HG02973 (cell line): ENCODE data around the gene XYLT1.
"Not testable (repeated sequence)": the region's sequence is repeated elsewhere in the genome, so short reads cannot be mapped to it uniquely, and the experiment has no call there.

Source experiments
- ATAC-seq: cut with Tn5 transposase; IDR thresholded peaks from one replicate; pipeline ENCODE4 v1.9.1; 2021; ENCODE audit warnings: moderate library complexity; ENCODE audit not compliant: unreplicated experiment

The XYLT1 gene

GRCh38 chr16:17433577-17434451 is 36.9 kb downstream of the XYLT1 start:
- ATAC-seq, result no peak

DNA sequence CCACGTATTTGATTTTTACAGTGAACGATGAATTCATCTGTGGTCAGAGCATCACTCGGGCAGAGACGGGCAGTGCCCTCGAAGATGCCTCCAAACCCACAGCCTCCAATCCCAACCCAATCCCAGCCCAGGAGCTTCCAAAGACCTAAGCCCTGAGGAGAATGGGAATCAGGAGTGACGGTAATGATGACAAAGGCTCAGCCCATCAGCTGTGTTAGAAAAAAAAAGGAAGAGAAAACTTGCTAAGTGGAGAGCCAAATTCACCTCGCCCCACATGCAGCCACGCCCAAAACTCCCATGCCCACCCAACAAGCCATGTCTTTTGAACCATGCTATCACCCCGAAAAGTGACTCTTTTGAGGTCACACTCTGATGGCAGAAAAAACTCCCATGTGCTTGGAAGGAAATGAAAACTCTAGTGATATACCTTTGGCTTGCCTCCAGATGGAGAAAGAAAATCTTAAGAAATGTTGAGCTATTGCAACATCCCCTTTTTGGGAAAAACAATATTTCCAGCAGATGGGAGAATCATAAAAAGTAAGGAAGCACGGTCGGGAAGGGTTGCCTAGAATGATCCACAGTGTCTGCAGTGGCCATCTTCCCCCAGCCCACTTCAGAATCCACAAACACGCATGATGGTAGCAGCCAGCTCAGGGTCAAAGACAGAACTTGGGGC is 37.7 kb downstream of the XYLT1 start:
- ATAC-seq, result no peak

DNA sequence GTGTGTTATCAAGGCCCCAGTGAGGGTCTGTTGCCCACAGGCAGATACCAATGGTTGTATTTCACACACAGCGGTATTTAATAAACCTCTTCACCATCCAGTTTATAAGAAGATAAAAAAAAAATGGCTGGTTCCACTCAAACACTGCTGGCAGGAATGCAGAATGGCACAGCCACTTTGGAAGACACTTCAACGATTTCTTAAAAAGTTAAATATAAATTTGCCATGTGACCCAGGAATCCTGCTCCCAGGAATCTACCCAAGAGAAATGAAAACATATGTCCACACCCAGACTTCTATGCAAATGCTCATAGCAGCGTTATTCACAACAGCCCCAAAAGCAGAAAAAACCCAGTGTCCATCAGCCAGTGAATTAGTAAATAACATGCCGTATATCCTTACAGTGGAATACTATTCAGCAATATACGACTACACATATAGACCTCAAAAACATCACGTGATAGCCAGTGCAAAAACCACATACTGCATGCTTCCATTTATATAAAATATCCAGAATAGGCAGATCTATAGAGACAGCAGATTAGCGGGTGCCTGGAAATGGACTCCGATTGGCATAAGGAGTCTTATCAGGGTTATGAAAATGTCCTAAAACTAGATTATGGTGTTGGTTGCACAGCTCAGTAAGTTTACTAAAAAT is 38.7 kb downstream of the XYLT1 start:
- ATAC-seq, result no peak

DNA sequence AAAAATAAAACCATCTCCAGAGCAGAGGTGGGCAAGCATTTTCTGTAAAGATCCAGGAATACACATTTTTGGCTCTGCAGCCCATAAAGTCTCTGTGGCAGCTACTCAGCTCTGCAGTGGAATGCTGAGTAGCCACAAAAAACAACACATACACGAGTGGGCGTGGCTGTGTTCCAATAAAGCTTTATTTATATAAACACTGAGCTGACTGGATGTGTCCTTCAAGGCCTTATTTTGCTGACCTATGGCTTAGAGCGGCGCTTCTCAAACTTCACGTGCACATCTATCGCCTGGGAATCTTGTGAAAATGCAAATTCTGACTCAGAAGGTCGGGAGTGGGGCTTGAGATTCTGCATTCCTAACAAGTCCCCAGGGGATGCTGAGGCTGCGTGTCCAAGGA is 39.7 kb downstream of the XYLT1 start:
- ATAC-seq, result no peak

DNA sequence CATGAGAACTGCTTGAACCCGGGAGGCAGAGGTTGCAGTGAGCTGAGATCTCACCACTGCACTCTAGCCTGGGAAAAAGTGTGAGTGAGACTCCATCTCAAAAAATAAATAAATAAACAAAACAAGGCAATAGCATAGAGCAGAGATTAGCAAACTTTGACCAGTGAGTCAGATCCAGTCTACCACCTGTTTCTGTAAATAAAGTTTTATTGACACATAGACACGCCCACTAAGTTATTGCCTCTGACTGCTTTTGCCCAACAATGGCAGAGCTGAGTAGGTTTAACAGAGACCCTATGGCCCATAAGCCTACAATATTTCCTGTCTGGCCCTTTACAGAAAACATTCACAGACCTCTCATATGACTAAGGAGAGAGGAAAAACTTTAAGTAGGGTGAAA is 44.3 kb downstream of the XYLT1 start:
- ATAC-seq, result no peak

DNA sequence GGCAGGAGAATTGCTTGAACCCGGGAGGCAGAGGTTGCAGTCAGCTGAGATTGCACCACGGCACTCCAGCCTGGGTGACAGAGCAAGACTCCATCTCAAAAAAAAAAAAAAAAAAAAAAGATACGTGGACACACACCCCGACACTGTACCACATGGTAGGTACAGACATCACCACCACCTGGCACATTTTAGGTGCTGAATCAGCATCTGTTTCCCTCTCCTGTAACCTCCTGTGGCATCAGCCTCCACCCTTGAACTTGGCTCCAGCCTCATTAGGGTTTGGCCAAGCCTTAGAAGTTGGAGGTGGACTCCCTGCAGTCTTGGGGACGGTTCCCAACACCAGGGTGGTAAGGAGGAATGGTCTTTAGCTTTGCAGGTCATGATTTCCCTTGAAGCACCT is 46.0 kb downstream of the XYLT1 start:
- no peak for ATAC-seq

DNA sequence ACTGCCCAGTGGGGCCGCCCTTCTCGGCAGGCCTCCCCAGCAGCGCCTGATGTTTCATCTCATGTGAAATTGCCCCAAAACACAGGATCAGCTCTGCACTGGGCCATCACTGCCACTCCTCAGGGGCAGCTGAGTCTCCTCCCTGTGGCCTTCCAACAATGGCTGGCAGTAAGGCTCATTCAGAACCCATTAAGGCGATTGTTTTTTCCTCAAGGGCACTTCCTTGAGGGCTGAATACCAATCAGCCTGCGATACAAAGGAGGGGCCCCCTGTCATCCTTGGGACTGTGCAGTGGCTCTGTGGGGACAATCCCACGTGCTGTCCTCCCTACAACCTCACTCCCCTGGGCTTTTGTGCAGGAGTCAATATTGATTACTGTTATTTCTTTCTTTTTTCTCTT is 47.5 kb downstream of the XYLT1 start:
- ATAC-seq, result no peak

- no peak for ATAC-seq
Observed at GRCh38 chr16:17420816-17421215, 49.9 kb downstream of the XYLT1 start.

DNA sequence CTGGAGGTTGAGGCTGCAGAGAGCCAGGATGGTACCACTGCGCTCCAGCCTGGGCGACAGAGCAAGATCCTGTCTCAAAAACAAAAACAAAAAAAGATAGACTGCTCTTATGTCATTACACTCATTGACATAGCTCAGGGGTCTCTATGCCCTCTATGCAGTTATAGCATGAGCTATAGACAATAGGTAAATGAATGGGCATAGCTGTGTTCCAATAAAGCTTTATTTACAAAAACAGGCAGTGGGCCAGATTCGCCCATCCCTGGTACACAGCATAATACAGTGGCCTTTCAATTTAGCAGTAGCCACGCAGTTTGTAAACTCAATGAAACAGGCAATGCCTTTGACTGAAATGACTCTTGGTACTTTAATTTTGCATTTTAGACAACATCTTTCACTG is 51.5 kb downstream of the XYLT1 start:
- ATAC-seq, result no peak

DNA sequence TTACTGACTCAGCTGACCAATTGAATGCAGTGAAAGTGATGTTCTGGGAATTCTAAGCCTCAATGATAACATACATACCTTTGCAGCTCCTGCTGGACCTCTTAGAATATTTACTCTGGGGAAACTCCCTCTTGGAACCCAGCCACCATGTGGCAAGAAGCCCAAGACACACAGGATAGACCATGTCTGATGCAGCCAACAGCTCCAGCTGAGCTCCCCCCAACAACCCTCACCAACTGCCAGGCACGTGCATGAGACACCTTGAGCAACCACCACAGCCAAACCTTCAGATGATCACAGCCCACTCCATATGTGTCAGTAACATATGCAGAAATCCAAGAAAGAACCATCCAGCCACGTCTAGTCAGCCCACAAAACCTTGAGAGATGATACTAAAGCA is 53.0 kb downstream of the XYLT1 start:
- no peak for ATAC-seq

GRCh38 chr16:17416461-17417311 is 54.1 kb downstream of the XYLT1 start:
- ATAC-seq, result peak; percentile 89

- ATAC-seq, result no peak
Observed at GRCh38 chr16:17414916-17415315, 55.8 kb downstream of the XYLT1 start.

DNA sequence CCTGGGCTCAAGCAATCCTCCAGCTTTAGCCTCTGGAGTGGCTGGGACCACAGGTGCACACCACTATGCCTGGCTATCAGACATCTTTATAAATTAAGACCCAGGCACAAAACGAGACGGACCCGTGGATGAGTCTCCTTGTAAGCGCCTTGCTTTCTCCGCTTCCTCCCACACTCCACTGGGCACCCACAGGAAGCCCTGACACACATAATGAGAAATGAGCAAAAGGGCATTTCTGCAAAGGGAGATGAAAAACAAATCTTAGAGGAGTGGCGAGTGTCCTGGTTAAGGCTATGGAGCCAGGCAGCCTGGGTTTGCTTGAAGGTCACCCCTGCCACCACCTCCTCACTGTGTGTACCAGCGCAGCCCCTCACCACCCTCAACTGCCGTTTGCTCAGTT is 56.3 kb downstream of the XYLT1 start:
- ATAC-seq, result no peak

DNA sequence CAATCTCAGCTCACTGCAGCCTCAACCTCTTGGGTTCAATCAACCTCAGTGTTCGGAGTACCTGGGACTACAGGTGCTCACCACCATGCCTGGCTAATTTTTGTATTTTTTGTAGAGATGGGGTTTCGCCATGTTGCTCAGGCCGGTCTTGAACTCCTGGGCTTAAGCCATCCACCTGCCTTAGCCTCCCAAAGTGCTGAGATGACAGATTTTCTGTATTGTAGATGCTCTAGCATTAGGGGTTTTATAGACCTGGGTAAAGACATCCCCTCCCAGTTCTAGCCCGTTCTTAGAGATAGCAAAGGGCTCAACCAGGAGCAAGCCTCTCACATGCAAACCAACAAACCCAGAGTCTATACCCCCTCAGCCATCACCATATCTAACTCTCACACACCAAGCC is 57.3 kb downstream of the XYLT1 start:
- no peak for ATAC-seq

DNA sequence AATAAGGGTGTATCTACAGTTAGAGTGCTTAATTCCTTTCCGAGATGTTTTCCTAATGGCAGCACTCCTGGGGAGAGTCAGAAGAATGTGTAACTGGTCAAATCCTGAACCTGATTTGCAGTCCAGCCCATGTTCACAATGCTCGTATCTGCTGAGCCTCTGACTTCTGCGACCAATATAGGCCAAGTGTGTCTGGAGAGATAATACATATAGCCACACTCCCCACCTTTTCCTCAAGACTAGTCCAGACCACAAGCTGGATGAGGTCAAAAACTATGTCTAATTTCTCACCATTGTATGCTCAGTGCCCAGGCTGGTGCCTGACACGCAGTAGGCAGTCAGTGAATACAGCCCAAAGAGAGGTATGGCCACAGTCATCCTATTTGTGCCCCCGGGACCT is 58.0 kb downstream of the XYLT1 start:
- no peak for ATAC-seq

DNA sequence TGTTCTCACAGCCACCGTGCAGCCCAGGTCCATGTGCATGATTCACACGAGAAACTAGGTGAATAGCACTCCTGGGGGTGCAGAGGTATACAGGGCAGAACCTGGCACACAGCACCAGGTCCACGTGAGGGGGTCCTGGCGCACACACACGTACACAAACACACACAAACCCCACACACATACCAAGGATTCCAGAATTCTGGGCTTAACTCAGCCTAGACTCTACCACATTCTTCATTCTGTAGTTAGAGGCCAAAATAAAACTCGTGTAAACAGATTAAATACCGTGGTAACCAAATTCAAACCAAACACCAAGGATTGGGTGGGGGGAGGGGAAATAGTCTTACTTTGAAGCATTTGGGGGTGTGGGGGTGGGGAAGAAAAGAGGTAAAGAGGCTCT is 58.5 kb downstream of the XYLT1 start:
- no peak for ATAC-seq

- no peak for ATAC-seq
Observed at GRCh38 chr16:17411263-17411662, 59.5 kb downstream of the XYLT1 start.

DNA sequence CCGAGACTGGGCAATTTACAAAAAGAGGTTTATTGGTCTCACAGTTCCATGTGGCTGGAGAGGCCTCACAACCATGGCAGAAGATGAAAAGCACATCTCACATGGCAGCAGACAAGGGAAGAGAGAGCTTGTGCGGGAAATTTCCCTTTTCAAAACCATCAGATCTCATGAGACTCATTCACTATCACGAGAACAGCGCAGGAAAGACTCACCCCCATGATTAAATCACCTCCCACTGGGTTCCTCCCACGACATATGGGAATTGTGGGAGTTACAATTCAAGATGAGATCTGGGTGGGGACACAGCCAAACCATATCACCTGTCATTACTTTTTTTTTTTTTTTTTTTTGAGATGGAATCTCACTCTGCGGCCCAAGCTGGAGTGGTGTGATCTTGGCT is 60.4 kb downstream of the XYLT1 start:
- not testable (repeated sequence) for ATAC-seq

DNA sequence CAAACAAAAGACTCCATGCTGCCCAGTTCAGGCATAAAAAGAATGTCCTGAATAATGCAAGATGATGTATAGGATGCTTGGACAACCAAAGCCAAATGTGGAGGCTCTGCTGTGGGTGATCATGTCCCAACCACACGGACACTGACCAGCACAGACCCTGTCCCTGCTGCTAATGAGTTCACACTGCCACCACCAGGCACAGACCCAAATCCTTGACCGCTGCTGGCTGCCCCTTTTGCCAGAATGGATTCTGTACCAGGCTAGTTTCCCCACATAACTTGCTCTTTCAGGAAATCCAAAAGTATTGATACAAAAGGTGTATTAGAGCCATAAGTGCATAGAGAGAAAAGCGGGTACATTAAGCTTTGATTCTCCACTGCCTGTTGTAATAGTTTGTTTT is 60.9 kb downstream of the XYLT1 start:
- ATAC-seq, result no peak

DNA sequence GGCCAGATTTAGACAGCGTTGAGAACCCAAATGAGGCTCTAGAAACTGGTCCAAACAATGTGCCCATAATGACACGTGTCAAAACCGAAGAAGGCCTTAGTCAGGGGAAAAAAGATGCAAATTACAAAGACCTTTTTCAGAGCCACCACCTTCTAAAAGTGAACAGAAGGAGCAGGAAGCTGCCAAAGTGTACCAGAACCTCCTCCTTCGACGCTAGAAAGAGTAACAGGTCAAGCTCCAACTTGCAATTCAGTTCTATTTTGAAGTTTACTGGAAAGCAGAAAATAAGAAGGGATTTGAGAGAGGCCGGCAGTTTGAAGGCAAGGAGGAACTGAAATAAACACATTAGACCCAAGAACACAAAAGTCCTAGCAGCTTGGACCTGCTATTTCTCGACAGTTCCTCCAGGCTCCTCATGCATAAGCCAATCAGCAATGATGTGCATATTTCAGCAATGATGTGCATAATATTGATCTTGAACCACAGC is 61.8 kb downstream of the XYLT1 start:
- ATAC-seq, result no peak

DNA sequence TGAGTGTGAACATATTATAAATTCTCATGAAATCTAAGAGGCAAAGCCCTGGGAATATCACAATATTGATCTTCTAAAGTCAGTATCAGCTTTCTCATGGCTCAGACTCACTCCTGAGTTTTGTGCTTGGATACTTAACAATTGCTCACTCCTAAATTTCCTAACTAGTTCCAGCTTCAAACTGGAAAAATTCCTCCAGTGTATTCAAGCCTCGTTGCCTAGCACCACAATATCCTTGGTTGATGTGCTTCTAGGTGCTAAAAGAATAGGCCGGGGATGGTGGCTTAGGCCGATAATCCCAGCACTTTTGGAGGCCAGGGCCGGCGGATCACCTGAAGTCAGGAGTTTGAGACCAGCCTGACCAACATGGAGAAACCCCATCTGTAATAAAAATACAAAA is 62.5 kb downstream of the XYLT1 start:
- ATAC-seq, result no peak
